B cell (primary cell): ENCODE data around the gene EDC4. TPM values are rescaled to one million over a fixed set of nuclear protein-coding genes. Genes with fewer than 3 reads are reported as not detected.
"Not testable (repeated sequence)": the region's sequence is repeated elsewhere in the genome, so short reads cannot be mapped to it uniquely, and the experiment has no call there.

Source experiments
- ATAC-seq: fragments of 200-7000 bp; cut with Tn5 transposase; one replicate; pipeline ENCODE4 v1.10.0; 2021; ENCODE audit warnings: low read depth, mild to moderate bottlenecking, moderate number of reproducible peaks, moderate library complexity
- CTCF ChIA-PET: fragments of 350-600 bp; sonication (Branson Sonifier 250); formaldehyde crosslinking; loops from one replicate; lab custom pipeline; 2021; ENCODE audit warnings: antibody characterized with exemption, inconsistent platforms; lab: Charles Lee
- POLR2A ChIA-PET: fragments of 350-600 bp; sonication (Branson Sonifier 250); formaldehyde crosslinking; loops from one replicate; lab custom pipeline; 2021; ENCODE audit warnings: antibody characterized with exemption; lab: Charles Lee
- DNase-seq: peaks from one replicate; pipeline ENCODE4 v3.0.0; 2013
- H2AFZ ChIP-seq: 2 replicates; pipeline ENCODE4 v1.6.1; 2012; ENCODE audit warnings: mild to moderate bottlenecking, low read depth, low read length; ENCODE audit not compliant: insufficient read depth, poor library complexity, severe bottlenecking
- H3K27ac ChIP-seq, 2 donors: 1 replicate in 1 of 2; 2 replicates in 1 of 2; pipeline ENCODE4 v1.5.1; 2012 to 2013; ENCODE audit warnings: low read length in 2 of 2, mild to moderate bottlenecking in 2 of 2, moderate library complexity in 1 of 2
- H3K27me3 ChIP-seq, 4 experiments: fragments of 200-600 bp in 1 of 4; sonication (generic) in 1 of 4; replicated peaks in 1 of 4; 1 replicate in 2 of 4; 2 replicates in 2 of 4; pipeline versions ENCODE4 v1.6.1 to v1.7.0; 2013 to 2016; ENCODE audit warnings: low read length in 3 of 4, mild to moderate bottlenecking in 2 of 4, mixed read lengths in 1 of 4, moderate library complexity in 1 of 4; ENCODE audit not compliant: insufficient read depth in 4 of 4, control insufficient read depth in 3 of 4; ENCODE audit errors: control extremely low read depth in 1 of 4
- H3K36me3 ChIP-seq, 2 experiments: replicated peaks in 1 of 2; 1 replicate in 1 of 2; 2 replicates in 1 of 2; pipeline versions ENCODE4 v1.6.1 to v1.7.1; 2013; ENCODE audit warnings: low read length in 1 of 2; ENCODE audit not compliant: insufficient read depth in 2 of 2, control insufficient read depth in 1 of 2; ENCODE audit errors: control extremely low read depth in 1 of 2, extremely low read depth in 1 of 2
- H3K4me1 ChIP-seq, 2 donors: fragments of 200-600 bp in 1 of 2; sonication (generic) in 1 of 2; 1 replicate in 1 of 2; 2 replicates in 1 of 2; pipeline versions ENCODE4 v1.5.1 to v1.6.1; 2013 to 2017; ENCODE audit warnings: low read length in 2 of 2; ENCODE audit not compliant: control insufficient read depth in 2 of 2, insufficient read depth in 2 of 2
- H3K4me2 ChIP-seq: replicated peaks from 2 replicates; pipeline ENCODE3; 2012; ENCODE audit warnings: mild to moderate bottlenecking, low read depth, low read length; ENCODE audit not compliant: poor library complexity, severe bottlenecking
- H3K4me3 ChIP-seq, 5 experiments: fragments of 200-600 bp in 1 of 5; sonication (generic) in 1 of 5; 1 replicate in 3 of 5; 2 replicates in 2 of 5; pipeline versions ENCODE4 v1.5.1 to v1.7.0; 2011 to 2016; ENCODE audit warnings: low read length in 4 of 5, mild to moderate bottlenecking in 4 of 5, low read depth in 2 of 5, control low read depth in 1 of 5, moderate library complexity in 1 of 5; ENCODE audit not compliant: insufficient read depth in 1 of 5; ENCODE audit errors: control extremely low read depth in 1 of 5, extremely low read depth in 1 of 5
- H3K79me2 ChIP-seq: fragments of 200-600 bp; sonication (generic); one replicate; pipeline ENCODE4 v1.6.0; 2016; ENCODE audit warnings: low read length; ENCODE audit not compliant: control insufficient read depth, insufficient read depth
- H3K9ac ChIP-seq: fragments of 200-600 bp; sonication (generic); 2 replicates; pipeline ENCODE4 v1.6.1; 2017; ENCODE audit warnings: mild to moderate bottlenecking, low read length, moderate library complexity
- H3K9me3 ChIP-seq, 3 donors: one replicate each; pipeline versions ENCODE4 v1.6.1 to v1.7.1; 2013; ENCODE audit warnings: low read length in 2 of 3; ENCODE audit not compliant: control insufficient read depth in 2 of 3, insufficient read depth in 1 of 3; ENCODE audit errors: control extremely low read depth in 1 of 3
- H4K20me1 ChIP-seq: 2 replicates; pipeline ENCODE4 v1.6.0; 2012; ENCODE audit warnings: mild to moderate bottlenecking, low read length; ENCODE audit not compliant: insufficient read depth, control insufficient read depth, poor library complexity, severe bottlenecking
- H3K27ac Mint-ChIP-seq: one replicate; pipeline ENCODE4 v1.8.0; 2021; ENCODE audit warnings: mixed read lengths
- H3K27me3 Mint-ChIP-seq: one replicate; pipeline ENCODE4 v1.8.0; 2021; ENCODE audit warnings: mixed read lengths
- H3K4me1 Mint-ChIP-seq: one replicate; pipeline ENCODE4 v1.8.0; 2021; ENCODE audit warnings: mixed read lengths
- H3K4me3 Mint-ChIP-seq: one replicate; pipeline ENCODE4 v1.8.0; 2021; ENCODE audit warnings: mixed read lengths
- H3K9me3 Mint-ChIP-seq: one replicate; pipeline ENCODE4 v1.8.0; 2022; ENCODE audit warnings: mixed read lengths; ENCODE audit not compliant: insufficient read depth
- CTCF ChIP-seq: fragments of 200-600 bp; IDR thresholded peaks from one replicate; pipeline ENCODE4 v1.8.0; 2022; ENCODE audit warnings: antibody characterized with exemption, mild to moderate bottlenecking
- EZH2 ChIP-seq: IDR thresholded peaks from 2 replicates; pipeline ENCODE4 v1.6.1; 2012; ENCODE audit warnings: borderline replicate concordance, low read depth, mild to moderate bottlenecking, moderate library complexity, low read length; ENCODE audit not compliant: insufficient read depth, poor library complexity, severe bottlenecking
- WGBS: methylation state at CpG from one replicate; pipeline ENCODE4 v1.1.5; 2013; ENCODE audit warnings: missing lambda C conversion rate; ENCODE audit not compliant: insufficient coverage; 5-methylcytosine and 5-hydroxymethylcytosine counted together
- intact Hi-C: fragments of 100-400 bp; cut with micrococcal nuclease; formaldehyde crosslinking; loops from one replicate; pipeline ENCODE4 v1.10.0; 2022
- polyA plus RNA-seq: library from polyadenylated mRNA; depleted of rRNA; stranded (reverse); fragments of >200 nt; gene quantifications from 2 replicates; pipeline ENCODE4 v1.2.3, GENCODE V29; 2012
- total RNA-seq, 2 donors: library from RNA; stranded (reverse); fragments of 120-200 nt in 1 of 2; gene quantifications; 1 replicate in 1 of 2; 2 replicates in 1 of 2; pipeline versions ENCODE4 v1.2.3 to v1.2.4, GENCODE V29; 2013 to 2022

The EDC4 gene
- total and polyA plus RNA-seq, 2 donors (not counting 1 experiment from before 2014, with no cell fraction given) = 84.5 to 95.1 TPM

DNA sequence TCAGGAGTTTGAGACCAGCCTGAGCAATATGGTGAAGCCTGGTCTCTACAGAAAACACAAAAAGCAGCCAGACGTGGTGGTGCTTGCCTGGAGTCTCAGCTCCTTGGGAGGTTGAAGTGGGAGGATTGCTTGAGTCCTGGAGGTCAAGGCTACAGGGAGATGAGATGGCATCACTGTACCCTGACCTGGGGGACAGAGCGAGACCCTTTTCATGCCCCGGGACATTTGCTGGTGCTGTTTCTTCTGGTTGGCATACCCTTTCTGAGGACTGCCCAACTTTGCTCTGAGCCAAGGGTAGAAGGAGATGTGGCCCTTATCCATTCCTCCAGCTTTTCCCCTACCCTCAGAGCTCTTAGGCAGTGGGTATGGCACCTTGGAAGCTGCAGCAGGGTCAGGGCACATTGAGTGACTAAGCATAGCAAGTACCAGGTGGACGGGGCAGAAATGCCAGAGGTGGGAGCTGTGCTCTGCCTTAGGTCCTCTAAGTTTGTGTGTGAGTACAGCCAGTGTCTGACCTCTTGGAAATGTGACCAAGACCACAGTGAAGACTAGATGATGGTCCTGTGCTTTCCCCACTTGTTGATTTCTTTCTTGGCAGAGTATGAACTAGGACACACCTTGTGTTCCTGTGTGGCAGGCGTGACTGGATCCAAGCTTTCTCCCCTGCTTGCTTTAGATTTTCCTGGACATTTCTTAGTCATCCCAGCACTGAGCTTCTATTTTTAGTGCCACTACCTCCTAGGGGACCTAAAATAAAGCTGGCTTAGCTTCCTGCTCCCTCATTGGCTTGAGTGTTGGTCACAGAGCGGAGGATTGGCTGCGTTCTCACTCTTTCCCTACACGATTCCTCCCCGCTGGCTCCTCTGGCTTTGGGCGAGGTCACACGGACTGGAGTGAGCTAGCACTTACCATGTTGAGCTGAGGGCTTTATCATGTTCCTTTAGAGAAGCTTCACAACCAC lies 9.9 kb upstream of the EDC4 start:
- H3K4me2 ChIP-seq = no peak overlapping the region
- peaks cover 36% of the 10 kb centered on the region for H4K20me1 ChIP-seq
- POLR2A ChIA-PET = no interaction called here
- Mint-ChIP-seq H3K4me1 (peaks cover 13% of the 10 kb centered on the region), H3K4me3 (no peak overlapping the region), H3K27ac (no peak overlapping the region), H3K27me3 (no peaks in the 10 kb centered on the region), H3K9me3 (no peaks in the 10 kb centered on the region)
- DNase-seq (no peak), ATAC-seq (no peak)
- no peaks in the 10 kb centered on the region for H3K27me3 ChIP-seq
- H3K9ac ChIP-seq = no peak overlapping the region
- intact Hi-C loops = no loop called here
- CTCF ChIA-PET = interaction anchor here (0.6 to 3.0 kb wide), 4 partner anchors 21 to 357 kb away, joined by 3 to 23 read pairs (median 10); partner anchors contain the start of gene NRN1L
- 94% methylated on average over 11 of the region's 11 CpGs for WGBS
- H3K36me3 ChIP-seq = peaks cover 0 to 29% of the 10 kb centered on the region in 2 experiments
- H3K27ac ChIP-seq = no peak overlapping the region
- H3K4me3 ChIP-seq = no peak overlapping the region
- no peaks in the 10 kb centered on the region for H3K9me3 ChIP-seq
- no peaks in the 10 kb centered on the region for H3K4me1 ChIP-seq
- TF ChIP-seq CTCF (no peak), EZH2 (no peak)
- no peak overlapping the region for H2AFZ ChIP-seq
- H3K79me2 ChIP-seq = peaks cover 65% of the 10 kb centered on the region

DNA sequence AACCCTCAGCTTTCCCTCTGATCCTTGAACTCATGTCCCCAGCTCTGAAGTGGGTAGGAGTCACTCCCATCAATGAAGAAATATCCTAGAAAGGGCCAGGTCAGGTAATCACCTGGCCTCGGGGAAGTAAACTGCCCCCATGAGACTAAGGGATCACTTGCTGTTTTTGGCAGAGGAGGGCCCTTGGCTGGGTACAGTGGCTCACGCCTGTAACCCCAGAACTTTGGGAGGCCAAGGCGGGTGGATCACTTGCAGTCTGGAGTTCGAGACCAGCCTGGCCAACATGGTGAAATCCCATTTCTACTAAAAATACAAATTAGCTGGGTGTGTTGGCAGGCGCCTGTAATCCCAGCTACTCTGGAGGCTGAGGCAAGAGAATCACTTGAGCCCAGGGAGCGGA lies 8.8 kb upstream of the EDC4 start:
- not testable (repeated sequence) for H3K4me1 Mint-ChIP-seq

More for the DNA sequence above, 8.8 kb upstream of the EDC4 start:
- DNase-seq, H3K9ac ChIP-seq, H3K27ac Mint-ChIP-seq, ATAC-seq, H3K9me3 Mint-ChIP-seq, H2AFZ ChIP-seq, H3K4me2 ChIP-seq, H3K4me3 ChIP-seq, H3K27me3 ChIP-seq, H3K9me3 ChIP-seq, H3K27ac ChIP-seq, H3K27me3 Mint-ChIP-seq, H3K4me1 ChIP-seq, H3K4me3 Mint-ChIP-seq: not testable (repeated sequence)
- CTCF ChIA-PET = interaction anchor here (3.0 kb wide), 1 partner anchor 48 kb away, joined by 23 read pairs; no protein-coding TSS in a partner anchor
- WGBS = 89% methylated on average over 1 of the region's 6 CpGs
- Histone ChIP-seq H3K79me2 (peaks cover 54% of the 10 kb centered on the region), H4K20me1 (peaks cover 29% of the 10 kb centered on the region), H3K36me3 (peaks cover 0 to 38% of the 10 kb centered on the region in 2 experiments)
- POLR2A ChIA-PET = interaction anchor here (0.7 kb wide), 1 partner anchor 585 kb away, joined by 6 read pairs; no protein-coding TSS in a partner anchor
- intact Hi-C loops = loop anchor here (2.0 kb wide), 1 partner anchor 47 kb away; no protein-coding TSS in a partner anchor
